Liver (tissue), 9 donors: Measurements from ENCODE around the gene SORCS2. TPM values are rescaled to one million over a fixed set of nuclear protein-coding genes. Genes with fewer than 3 reads are reported as not detected.

Experiments
- DNase-seq: peaks from one replicate; pipeline ENCODE4 v3.0.0-alpha.2; 2017; ENCODE audit warnings: low spot score
- H3K27ac ChIP-seq, 2 donors: one replicate each; pipeline ENCODE4 v1.7.0; 2013; ENCODE audit warnings: inconsistent platforms in 2 of 2, low read length in 2 of 2, control low read depth in 1 of 2, low read depth in 1 of 2, mild to moderate bottlenecking in 1 of 2
- H3K27me3 ChIP-seq, 4 donors: one replicate each; pipeline versions ENCODE4 v1.6.1 to v1.7.0; 2013; ENCODE audit warnings: low read length in 3 of 4, inconsistent platforms in 1 of 4, mild to moderate bottlenecking in 1 of 4, moderate library complexity in 1 of 4; ENCODE audit not compliant: control insufficient read depth in 4 of 4, insufficient read depth in 4 of 4
- H3K36me3 ChIP-seq, 4 donors: one replicate each; pipeline versions ENCODE4 v1.6.1 to v1.7.0; 2013; ENCODE audit warnings: low read length in 3 of 4, mild to moderate bottlenecking in 3 of 4, low read depth in 1 of 4, moderate library complexity in 1 of 4; ENCODE audit not compliant: control insufficient read depth in 4 of 4, insufficient read depth in 3 of 4
- H3K4me1 ChIP-seq, 4 donors: one replicate each; pipeline versions ENCODE4 v1.6.1 to v1.7.0; 2013; ENCODE audit warnings: low read length in 3 of 4, mild to moderate bottlenecking in 3 of 4, moderate library complexity in 1 of 4; ENCODE audit not compliant: control insufficient read depth in 4 of 4, insufficient read depth in 4 of 4
- H3K4me3 ChIP-seq, 3 donors: one replicate each; pipeline versions ENCODE4 v1.6.1 to v1.7.0; 2013; ENCODE audit warnings: low read length in 3 of 3, control low read depth in 1 of 3, low read depth in 1 of 3, mild to moderate bottlenecking in 1 of 3
- H3K9ac ChIP-seq, 2 donors: one replicate each; pipeline ENCODE4 v1.7.0; 2013; ENCODE audit warnings: low read length in 2 of 2, mild to moderate bottlenecking in 2 of 2, moderate library complexity in 2 of 2, control low read depth in 1 of 2, low read depth in 1 of 2
- H3K9me3 ChIP-seq, 4 donors: one replicate each; pipeline versions ENCODE4 v1.6.1 to v1.7.0; 2013; ENCODE audit warnings: low read length in 3 of 4; ENCODE audit not compliant: control insufficient read depth in 4 of 4
- ATF3 ChIP-seq: IDR thresholded peaks from 2 replicates; pipeline ENCODE4 v1.6.1; 2016; ENCODE audit warnings: antibody characterized with exemption
- CTCF ChIP-seq: fragments of 150-350 bp; IDR thresholded peaks from 2 replicates; pipeline ENCODE4 v1.5.1; 2017; ENCODE audit warnings: improper control_type of control experiment, low read depth, low read length; ENCODE audit not compliant: missing input control
- EGR1 ChIP-seq, 2 donors: IDR thresholded peaks; 2 replicates each; pipeline ENCODE4 v1.6.1; 2016 to 2018; ENCODE audit warnings: antibody characterized with exemption in 2 of 2, low read depth in 2 of 2
- HNF4A ChIP-seq, 2 donors: conservative IDR thresholded peaks; 2 replicates each; pipeline ENCODE4 v1.6.1; 2016; ENCODE audit warnings: antibody characterized with exemption in 2 of 2, mild to moderate bottlenecking in 2 of 2
- HNF4G ChIP-seq: IDR thresholded peaks from 2 replicates; pipeline ENCODE4 v1.6.1; 2016; ENCODE audit warnings: antibody characterized with exemption
- JUND ChIP-seq, 2 donors: IDR thresholded peaks; 2 replicates each; pipeline ENCODE4 v1.6.1; 2016; ENCODE audit warnings: antibody characterized with exemption in 2 of 2
- RAD21 ChIP-seq, 2 donors: IDR thresholded peaks; 2 replicates each; pipeline ENCODE4 v1.6.1; 2016; ENCODE audit warnings: antibody characterized with exemption in 2 of 2, mild to moderate bottlenecking in 2 of 2
- REST ChIP-seq: IDR thresholded peaks from 2 replicates; pipeline ENCODE4 v1.6.1; 2016; ENCODE audit warnings: antibody characterized with exemption, mild to moderate bottlenecking
- RXRA ChIP-seq, 2 donors: IDR thresholded peaks; 2 replicates each; pipeline ENCODE4 v1.6.1; 2017 to 2018; ENCODE audit warnings: antibody characterized with exemption in 2 of 2, mild to moderate bottlenecking in 1 of 2
- SP1 ChIP-seq: IDR thresholded peaks from 2 replicates; pipeline ENCODE4 v1.6.1; 2018; ENCODE audit warnings: antibody characterized with exemption, mild to moderate bottlenecking
- TAF1 ChIP-seq: conservative IDR thresholded peaks from 2 replicates; pipeline ENCODE4 v1.6.1; 2016; ENCODE audit warnings: antibody characterized with exemption, mild to moderate bottlenecking
- YY1 ChIP-seq: IDR thresholded peaks from 2 replicates; pipeline ENCODE4 v1.6.1; 2016; ENCODE audit warnings: antibody characterized with exemption, mild to moderate bottlenecking
- WGBS: extraction: QIAGEN DNeasy Blood & Tissue Kit; methylation state at CpG from one replicate; pipeline ENCODE4 v1.1.7; 2013; 5-methylcytosine and 5-hydroxymethylcytosine counted together
- polyA plus RNA-seq, 2 donors: library from polyadenylated mRNA; stranded (reverse) in 1 of 2; unstranded in 1 of 2; fragments of 200-250 nt in 1 of 2; fragments of >200 nt in 1 of 2; fragmentation: Nextera tagmentation in 1 of 2; extraction: Ambion mirVana in 1 of 2; gene quantifications; one replicate each; pipeline versions ENCODE4 v1.2.1 to v1.2.3, GENCODE V29; 2013 to 2015
- total RNA-seq, 2 donors: library from RNA; depleted of rRNA; stranded (reverse); fragments of >200 nt; gene quantifications; one replicate each; pipeline ENCODE4 v1.2.3, GENCODE V29; 2014
- TF ChIP-seq, protein P1 (sequence below): IDR thresholded peaks from 2 replicates; pipeline ENCODE4 v1.6.1; 2016; ENCODE audit warnings: antibody characterized with exemption
- TF ChIP-seq, protein P2 (sequence below): IDR thresholded peaks from 2 replicates; pipeline ENCODE4 v1.6.1; 2016; ENCODE audit warnings: antibody characterized with exemption
- donor health status: healthy.
- donor health status: healthy.
- donor health status: healthy.
- donor health status: healthy.
- donor health status: healthy.

The SORCS2 gene
- total and polyA plus RNA-seq, 4 donors = 0.10 to 1.4 (median 0.92) TPM

DNA sequence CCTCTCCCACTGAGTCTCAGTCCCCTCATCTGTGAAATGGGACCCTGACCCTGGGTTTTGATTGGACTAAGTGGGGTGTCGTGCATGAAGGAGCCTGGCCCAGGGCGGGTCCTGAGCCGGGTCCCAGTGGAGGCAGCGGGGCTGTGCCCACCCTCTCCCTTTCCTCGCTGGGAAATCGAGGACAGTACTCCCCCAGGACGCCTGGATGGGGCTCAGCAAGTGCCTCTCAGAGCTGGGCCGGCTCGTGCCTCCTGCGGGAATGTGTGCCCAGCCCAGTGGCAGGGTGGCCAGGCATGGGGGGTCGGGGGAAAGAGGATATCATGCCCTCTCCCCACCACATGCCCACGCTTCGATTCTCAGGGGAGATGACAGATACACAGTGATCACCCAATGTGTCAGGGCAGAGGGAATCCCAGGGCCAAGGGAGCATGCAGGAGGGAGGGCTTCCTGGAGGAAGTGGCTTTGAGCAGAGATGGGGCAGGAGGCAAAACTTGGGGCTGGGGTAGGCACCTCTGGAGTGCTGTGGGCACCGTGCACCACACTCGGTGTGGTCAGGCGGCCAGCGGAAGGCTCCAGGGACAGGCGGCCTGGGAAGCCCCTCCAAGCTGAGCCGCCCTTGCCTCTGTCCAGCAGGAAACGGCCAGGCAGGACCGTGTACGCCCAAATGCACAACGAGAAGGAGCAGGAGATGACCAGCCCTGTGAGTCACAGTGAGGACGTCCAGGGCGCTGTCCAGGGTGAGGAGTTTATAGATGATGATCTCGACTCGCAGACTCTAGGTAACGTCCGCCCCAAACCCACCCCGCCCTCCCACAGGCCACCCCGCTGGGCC, 544.3 kb downstream of the SORCS2 start:
- H3K4me1 ChIP-seq = no peaks in the 10 kb centered on the region
- no peaks in the 10 kb centered on the region for H3K27me3 ChIP-seq
- no peak for DNase-seq
- WGBS = 88% methylated on average over 31 of the region's 31 CpGs
- no peaks in the 10 kb centered on the region for H3K36me3 ChIP-seq
- H3K4me3 ChIP-seq = no peak overlapping the region
- H3K9ac ChIP-seq = no peak overlapping the region
- no peak overlapping the region for H3K27ac ChIP-seq
- H3K9me3 ChIP-seq = peaks cover 0 to 4% (median 1%) of the 10 kb centered on the region in 4 donors
- TF ChIP-seq REST = no peak
- TF ChIP-seq SP1 = no peak
- TF ChIP-seq CTCF = no peak
- TF ChIP-seq RXRA (IDR thresholded peaks at IDR 0.05) = no peak
- no peak for TF ChIP-seq HNF4G
- no peak for TF ChIP-seq ATF3
- TF ChIP-seq, protein P1, sequence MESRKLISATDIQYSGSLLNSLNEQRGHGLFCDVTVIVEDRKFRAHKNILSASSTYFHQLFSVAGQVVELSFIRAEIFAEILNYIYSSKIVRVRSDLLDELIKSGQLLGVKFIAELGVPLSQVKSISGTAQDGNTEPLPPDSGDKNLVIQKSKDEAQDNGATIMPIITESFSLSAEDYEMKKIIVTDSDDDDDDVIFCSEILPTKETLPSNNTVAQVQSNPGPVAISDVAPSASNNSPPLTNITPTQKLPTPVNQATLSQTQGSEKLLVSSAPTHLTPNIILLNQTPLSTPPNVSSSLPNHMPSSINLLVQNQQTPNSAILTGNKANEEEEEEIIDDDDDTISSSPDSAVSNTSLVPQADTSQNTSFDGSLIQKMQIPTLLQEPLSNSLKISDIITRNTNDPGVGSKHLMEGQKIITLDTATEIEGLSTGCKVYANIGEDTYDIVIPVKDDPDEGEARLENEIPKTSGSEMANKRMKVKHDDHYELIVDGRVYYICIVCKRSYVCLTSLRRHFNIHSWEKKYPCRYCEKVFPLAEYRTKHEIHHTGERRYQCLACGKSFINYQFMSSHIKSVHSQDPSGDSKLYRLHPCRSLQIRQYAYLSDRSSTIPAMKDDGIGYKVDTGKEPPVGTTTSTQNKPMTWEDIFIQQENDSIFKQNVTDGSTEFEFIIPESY = no peak
- no peak for TF ChIP-seq YY1
- no peak for TF ChIP-seq JUND (IDR thresholded peaks at IDR 0.05)

- TF ChIP-seq HNF4G (no peak), REST (no peak), RAD21 (IDR thresholded peaks at IDR 0.05) (no peak), SP1 (no peak), TAF1 (no peak), RXRA (IDR thresholded peaks at IDR 0.05) (no peak), HNF4A (conservative IDR thresholded peaks at IDR 0.05) (no peak), YY1 (no peak), EGR1 (IDR thresholded peaks at IDR 0.05; ENCODE audit: low read depth in 2 of 2) (no peak)
- TF ChIP-seq, protein P1 = no peak
- TF ChIP-seq, protein P2, sequence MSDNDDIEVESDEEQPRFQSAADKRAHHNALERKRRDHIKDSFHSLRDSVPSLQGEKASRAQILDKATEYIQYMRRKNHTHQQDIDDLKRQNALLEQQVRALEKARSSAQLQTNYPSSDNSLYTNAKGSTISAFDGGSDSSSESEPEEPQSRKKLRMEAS = no peak
- Histone ChIP-seq H3K4me1 (no peaks in the 10 kb centered on the region), H3K27me3 (no peaks in the 10 kb centered on the region), H3K4me3 (no peak overlapping the region), H3K9ac (no peak overlapping the region), H3K9me3 (peaks cover 0 to 4% (median 1%) of the 10 kb centered on the region in 4 donors), H3K27ac (no peak overlapping the region), H3K36me3 (no peaks in the 10 kb centered on the region)
- WGBS = 92% methylated on average over 14 of the region's 14 CpGs
- DNase-seq = no peak
Measured at GRCh38 chr4:7737268-7737645, 544.9 kb downstream of the SORCS2 start.
